AG10803 (cell line): ENCODE data around the gene TMEM245.
"Not testable (repeated sequence)": the region's sequence is repeated elsewhere in the genome, so short reads cannot be mapped to it uniquely, and the experiment has no call there.

Experiments used
- DNase-seq: peaks from one replicate; pipeline ENCODE4 v3.0.0; 2010; ENCODE audit warnings: low read depth
- H3K4me3 ChIP-seq: 2 replicates; pipeline ENCODE4 v1.5.1; 2011; ENCODE audit warnings: mild to moderate bottlenecking, low read length, control low read depth
- CTCF ChIP-seq: conservative IDR thresholded peaks from 2 replicates; pipeline ENCODE4 v1.5.1; 2011; ENCODE audit warnings: mild to moderate bottlenecking, low read length, control low read depth, inconsistent platforms

Gene TMEM245

GRCh38 chr9:109068764-109069163, 51.0 kb downstream of the TMEM245 start:
- no peak for TF ChIP-seq CTCF
- H3K4me3 ChIP-seq, result no peak overlapping the region
- DNase-seq, result no peak

GRCh38 chr9:109064963-109065702, 54.6 kb downstream of the TMEM245 start:
- H3K4me3 ChIP-seq, result no peak overlapping the region
- TF ChIP-seq CTCF, result no peak
- DNase-seq, result peak; percentile 51

GRCh38 chr9:109063760-109064159, 56.0 kb downstream of the TMEM245 start:
- DNase-seq, result peak; percentile 4
- TF ChIP-seq CTCF, result no peak
- H3K4me3 ChIP-seq, result no peak overlapping the region

GRCh38 chr9:109062543-109062942, 57.2 kb downstream of the TMEM245 start:
- DNase-seq, result peak; percentile 6
- no peak overlapping the region for H3K4me3 ChIP-seq
- TF ChIP-seq CTCF, result no peak

- DNase-seq, result no peak
- no peak overlapping the region for H3K4me3 ChIP-seq
- no peak for TF ChIP-seq CTCF
These were observed 59.6 kb downstream of the TMEM245 start for GRCh38 chr9:109060191-109060590.

- H3K4me3 ChIP-seq, result not testable (repeated sequence)
- DNase-seq, result peak; percentile 20
These were observed 66.6 kb downstream of the TMEM245 start for GRCh38 chr9:109053121-109053520.

- peak; percentile 82 for DNase-seq
- H3K4me3 ChIP-seq, result no peak overlapping the region
- no peak for TF ChIP-seq CTCF
These were observed 67.3 kb downstream of the TMEM245 start for GRCh38 chr9:109052416-109052815.
